ENCODE measurements around the gene PPIP5K1.

DNA sequence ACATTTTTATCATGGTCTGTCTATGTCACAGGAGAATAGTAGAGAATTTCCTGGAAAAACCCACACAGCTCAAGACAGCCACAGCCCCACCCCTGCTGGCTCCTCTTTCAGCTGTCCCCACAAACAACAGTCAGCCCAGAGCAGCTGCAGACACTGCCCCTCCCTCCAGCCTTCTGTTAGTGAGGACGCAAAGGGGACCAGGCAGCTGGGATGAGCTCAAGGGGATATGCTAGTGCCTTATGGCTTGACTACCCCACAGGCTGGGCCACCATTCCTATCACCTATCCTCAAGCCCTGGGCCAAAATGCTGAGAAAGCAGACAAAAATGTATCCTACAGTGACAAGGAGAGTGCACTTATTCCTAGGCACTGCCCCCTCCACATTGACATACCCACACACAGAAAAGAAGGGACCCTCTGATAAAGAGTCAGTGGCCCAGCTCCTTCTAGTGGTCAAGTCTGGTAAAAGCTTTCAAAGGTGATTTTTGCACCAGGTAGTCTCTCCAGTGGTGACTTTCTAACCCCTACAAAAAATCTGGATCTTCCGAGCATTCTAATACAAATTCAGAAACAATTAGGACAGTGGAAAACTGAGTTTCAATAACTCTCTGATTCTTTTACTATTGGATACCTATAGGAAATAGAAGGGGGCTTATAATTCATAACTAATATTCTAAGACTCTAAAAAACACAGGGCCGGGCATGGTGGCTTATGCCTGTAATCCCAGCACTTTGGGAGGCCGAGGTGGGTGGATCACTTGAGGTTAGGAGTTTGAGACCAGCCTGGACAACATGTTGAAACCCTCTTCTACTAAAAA, 75.6 kb downstream of the PPIP5K1 start:
- TF ChIP-seq, protein P1, sequence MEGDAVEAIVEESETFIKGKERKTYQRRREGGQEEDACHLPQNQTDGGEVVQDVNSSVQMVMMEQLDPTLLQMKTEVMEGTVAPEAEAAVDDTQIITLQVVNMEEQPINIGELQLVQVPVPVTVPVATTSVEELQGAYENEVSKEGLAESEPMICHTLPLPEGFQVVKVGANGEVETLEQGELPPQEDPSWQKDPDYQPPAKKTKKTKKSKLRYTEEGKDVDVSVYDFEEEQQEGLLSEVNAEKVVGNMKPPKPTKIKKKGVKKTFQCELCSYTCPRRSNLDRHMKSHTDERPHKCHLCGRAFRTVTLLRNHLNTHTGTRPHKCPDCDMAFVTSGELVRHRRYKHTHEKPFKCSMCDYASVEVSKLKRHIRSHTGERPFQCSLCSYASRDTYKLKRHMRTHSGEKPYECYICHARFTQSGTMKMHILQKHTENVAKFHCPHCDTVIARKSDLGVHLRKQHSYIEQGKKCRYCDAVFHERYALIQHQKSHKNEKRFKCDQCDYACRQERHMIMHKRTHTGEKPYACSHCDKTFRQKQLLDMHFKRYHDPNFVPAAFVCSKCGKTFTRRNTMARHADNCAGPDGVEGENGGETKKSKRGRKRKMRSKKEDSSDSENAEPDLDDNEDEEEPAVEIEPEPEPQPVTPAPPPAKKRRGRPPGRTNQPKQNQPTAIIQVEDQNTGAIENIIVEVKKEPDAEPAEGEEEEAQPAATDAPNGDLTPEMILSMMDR (IDR thresholded peaks at IDR 0.05), result no peak
- TF ChIP-seq POLR2A (IDR thresholded peaks at IDR 0.05), result no peak
- no peak for TF ChIP-seq EP300 (IDR thresholded peaks at IDR 0.05)

All from ovary (tissue), 3 donors.